ENCODE measurements around the gene MRPL1.
A peak's percentile ranks its signal among the peaks of the same experiment; 100 is the strongest.

MRPL1 gene

DNA sequence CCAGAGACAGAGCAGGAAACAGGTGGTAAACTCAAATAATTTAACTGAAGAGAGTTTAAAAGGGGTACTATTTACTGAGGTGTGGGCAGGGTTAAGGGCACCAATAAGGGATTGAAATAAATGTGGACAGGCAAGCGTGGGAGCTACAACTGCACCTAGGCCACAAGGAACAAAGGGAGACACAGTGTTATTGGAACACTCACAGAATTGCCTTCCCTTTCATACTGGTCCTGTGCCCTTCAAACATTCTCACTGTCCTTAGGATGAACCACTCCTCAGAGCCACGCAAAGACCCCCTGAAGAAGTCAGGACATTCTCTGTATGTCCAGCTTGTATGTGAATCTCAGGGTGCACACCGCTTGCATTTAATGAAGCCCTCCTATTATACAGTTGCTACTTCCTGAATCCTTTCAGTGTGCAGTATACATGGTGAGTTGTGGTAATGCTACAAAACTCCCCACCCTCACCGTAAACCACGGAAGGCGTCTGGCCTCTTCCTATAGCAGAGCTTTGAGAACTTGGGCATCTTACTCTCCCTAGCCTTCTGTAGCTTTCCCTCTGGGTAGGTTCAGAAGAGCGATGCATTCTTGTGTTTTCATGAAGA lies 9.6 kb upstream of the MRPL1 start:
- DNase-seq = no peak

DNA sequence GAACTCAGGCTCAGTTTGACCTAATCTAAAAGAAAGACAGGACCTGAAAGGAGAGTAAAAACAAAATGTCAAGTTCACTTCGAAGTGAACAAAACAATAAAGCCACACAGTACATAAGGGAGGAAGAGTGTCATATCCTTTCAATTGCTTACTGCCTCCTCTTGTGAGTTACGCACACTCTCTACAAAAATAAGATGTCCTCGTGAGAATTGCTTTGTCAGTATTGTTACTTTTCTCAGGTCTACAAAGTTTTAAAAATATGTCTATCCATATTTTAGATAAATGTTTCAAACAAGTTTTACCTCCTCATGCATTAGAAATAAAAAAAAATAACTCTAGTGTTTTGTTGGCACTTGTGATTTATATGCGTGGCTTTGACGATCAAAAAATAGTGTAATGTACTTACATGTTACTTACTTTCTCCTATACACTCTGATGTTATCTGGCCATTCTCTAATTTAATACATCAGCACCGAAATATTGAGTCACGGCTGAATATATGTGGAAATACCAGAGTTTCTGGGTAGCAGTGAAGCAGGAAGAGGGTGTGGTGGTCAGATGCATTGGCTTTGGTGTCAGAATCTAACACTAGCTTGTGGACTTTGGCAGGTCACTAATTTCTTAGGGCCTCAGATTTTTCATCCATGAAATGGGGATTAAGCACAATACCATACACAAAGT lies 8.1 kb upstream of the MRPL1 start:
- DNase-seq = no peak

DNA sequence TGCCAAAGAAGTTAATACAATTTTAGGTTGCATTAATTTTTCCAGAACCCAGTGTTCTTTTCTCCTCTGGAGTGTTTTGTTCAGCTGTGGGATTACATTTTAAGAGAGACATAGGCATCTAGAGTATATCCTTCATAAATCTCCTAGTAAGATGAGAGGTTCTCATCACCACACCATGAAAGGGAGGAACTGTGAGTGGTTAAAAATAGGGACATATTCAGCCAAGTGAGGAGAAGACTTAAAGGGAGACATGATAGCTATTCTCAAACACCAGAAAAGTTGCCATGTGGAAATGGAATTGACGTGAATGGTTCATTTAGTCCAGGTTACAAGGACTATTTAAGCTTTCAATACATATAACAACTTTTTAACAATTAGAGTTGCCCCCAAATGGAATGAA lies 6.5 kb upstream of the MRPL1 start:
- no peak for DNase-seq

DNA sequence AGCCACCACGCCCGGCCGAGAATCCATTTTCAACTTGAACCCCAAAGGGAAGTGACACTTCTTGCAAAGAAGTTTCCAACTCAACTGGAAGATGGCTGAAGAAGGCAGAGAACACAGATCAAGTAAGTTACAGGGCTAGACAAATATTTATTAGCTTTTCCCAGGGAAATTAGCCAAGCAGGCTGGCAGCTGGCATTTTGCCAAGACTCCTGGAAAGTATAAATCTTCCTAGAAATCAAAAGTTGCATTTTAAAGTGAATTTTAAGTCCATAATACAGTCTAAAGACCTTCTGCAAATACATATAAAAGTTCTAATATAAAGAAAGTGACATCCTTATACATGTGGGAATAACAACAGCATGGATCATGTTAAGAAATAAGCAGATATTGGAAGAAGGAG lies 3.4 kb upstream of the MRPL1 start:
- DNase-seq = no peak

DNA sequence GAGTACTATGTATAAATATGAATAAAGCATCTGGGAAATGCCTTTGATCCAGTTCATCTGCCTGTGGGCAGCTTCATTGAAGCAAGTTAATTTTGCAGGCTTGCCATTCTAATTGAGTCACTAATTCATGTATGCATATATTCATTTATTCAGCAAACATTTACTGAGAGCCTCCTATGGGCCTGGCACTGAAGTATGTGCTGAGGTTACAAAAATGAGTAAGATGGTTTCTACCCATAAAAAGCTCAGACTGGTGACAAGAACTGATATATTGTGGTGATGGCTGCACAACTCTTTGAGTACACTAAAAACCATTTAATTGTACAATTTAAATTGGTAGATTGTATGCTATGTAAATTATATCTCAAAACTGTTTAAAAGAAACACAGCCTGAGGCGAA lies 1.1 kb upstream of the MRPL1 start:
- DNase-seq = no peak

DNA sequence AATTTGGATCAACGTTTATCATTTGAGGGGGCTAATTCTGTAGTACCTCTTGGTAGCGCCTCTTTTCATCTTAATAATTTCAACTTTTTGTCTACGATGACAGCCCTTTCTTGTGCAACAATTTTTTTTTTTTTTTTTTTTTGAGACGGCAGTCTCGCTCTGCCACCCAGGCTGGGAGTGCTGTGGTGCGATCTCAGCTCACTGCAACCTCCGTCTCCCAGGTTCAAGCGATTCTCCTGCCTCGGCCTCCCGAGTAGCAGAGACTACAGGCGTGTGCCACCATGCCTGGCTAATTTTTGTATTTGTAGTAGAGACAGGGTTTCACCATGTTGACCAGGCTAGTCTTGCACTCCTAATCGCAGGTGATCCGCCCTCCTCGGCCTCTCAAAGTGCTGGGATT lies 711 bp downstream of the MRPL1 start:
- DNase-seq = peak in 1 of 2 experiments; percentile 23

DNA sequence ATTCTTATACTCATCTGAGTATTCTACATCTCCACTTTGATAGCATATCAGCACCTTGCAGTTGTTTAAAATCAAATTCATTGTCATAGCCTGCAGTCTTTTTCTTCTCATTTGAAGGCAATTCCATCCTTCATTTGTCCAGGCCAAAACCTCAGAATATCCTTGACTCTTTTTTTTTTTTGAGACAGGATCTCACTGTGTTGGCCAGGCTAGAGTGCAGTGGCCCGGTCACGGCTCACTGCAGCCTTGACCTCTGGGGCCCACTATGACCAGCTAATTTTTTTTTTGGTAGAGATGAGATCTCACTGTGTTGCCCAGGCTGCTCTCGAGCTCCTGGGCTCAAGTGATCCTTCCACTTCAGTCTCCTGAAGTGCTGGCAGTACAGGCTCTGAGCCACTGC lies 2.6 kb downstream of the MRPL1 start:
- DNase-seq = no peak

DNA sequence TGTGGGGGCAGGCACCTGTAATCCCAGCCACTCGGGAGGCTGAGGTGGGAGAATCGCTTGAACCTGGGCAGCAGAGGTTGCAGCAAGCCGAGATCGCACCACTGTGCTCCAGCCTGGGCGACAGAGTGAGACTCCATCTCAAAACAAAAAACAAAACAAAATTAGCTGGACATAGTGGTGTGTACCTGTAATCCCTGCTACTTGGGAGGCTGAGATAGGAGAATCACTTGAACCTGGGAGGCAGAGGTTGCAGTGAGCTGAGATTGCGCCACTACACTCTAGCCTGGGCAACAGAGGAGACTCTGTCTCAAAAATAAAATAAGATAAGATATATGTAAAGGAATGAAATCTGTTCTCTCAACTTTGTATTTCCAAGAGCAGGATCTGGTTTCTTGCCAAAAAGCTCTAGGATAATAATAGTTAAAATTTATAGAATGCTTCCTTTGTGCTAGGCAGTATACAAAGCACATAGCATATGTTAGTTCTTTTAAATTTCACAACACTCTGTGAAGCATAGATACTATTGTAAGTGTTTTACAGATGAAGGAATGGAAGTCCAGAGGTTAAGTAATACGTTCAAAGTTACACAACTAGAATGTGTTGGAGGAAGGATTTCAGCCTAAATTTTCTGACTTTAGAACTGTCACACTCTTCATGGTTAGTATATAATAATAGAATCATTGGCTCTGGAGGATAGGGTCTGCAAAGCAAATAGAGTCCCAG lies 10.3 kb downstream of the MRPL1 start:
- DNase-seq = no peak

DNA sequence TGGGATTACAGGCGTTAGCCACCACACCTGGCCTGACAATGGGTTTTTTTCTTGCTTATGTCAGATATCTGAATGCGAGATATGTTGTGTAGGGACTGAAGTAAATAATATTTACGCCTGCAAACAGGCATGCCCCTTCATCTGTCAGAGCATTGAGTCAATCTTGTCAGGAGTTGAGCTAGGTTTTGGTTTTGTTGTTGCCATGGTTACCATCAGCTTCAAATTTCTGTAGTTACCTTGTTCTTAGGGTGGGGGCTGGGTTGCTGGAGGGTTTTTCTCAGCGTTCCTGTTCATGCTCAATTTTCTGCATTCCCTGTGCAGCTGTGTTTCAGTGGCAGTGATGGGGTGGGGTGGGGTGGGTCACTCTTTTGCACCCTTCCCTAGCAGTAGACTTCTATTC lies 14.5 kb downstream of the MRPL1 start:
- no peak for DNase-seq

DNA sequence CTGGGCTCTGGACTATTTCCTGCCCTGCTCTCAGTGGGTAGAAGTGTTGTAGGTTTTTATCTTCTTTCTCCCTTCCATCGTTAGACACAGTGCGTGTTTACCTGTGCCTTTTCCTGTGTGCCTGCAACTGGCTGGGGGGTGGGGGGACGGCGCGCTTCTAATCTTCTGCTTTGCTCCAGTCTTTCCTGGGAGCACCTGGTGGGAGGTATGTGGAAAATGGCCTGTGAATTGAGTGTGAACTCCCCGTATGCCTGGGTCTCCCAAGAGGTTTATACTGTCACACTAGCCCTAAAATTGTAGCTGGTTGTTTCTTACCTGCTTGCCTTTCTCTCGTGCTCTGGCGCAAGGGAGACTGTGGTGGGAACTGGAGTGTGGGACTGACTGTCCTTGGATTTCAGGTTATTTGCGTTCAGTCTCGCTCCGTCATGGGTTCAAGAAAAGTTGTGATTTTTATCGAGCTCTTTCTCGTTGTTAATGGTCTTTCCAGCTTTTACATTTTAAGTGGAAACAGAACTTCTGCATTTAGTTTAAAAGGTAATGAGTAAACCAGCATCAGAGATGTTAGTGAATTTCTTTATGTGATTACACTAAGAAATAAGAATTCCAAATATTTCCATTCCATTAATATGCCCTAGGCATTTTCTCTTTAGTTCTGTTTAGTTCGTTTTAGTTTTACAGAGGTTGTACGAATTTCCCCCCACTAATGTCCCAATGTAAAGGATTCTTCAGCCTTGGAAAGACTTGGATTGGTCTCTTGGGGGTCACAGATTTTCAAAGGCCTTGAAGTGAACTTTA lies 15.3 kb downstream of the MRPL1 start:
- DNase-seq = no peak

DNA sequence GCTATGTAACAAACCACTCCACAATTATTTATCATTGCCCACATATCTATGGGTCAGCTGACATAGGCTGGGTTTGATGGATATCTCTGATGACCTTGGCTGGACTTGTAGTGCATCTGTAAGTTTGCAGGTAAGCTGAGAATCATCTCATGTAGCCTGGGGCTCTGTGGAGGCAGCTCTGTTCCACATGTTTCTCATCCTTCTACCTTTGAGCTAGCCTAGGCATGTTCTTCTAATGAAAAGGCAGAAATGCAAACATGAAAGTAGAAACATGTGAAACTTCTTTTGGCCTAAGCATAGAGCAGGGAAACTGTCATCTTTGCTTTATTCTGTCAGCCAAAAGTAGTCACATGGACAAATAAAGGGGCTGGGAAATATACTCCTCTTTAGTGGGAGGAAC lies 18.2 kb downstream of the MRPL1 start:
- DNase-seq = no peak

DNA sequence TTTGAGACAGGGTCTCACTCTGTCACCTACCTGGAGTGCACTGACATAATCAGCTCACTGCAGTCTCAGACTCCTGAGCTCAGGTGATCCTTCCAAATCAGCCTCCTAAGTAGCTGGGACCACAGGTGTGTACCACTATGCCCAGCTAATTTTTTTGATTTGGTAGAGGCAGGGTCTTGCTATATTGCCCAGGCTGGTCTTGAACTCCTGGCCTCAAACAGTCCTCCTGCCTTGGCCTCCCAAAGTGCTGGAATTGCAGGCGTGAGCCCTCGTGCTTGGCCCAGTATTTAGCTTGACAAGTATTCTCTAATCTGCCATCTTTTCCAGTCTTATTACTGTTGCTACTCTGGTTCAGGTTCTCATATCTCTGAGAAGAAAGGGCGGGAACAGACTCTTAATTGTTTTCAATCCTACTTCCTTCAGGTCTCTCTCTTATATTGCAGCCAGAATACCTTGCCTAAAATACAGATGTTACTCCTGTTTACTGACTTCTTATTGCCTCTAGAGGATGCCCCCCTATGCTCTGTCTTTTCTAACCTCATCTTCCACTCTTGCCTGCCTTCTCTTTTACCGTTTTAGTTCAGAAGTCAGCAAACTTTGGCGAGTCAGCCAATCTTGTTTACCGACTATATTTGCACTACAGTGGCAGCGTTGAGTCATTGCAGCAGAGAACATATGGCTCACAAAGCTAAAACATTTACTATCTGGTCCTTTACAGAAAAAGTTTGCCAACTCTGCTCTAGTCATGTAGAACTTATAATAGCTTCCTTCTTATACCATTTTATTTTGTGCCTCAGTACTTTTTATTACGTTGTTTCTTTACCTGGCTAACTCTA lies 19.0 kb downstream of the MRPL1 start:
- no peak for DNase-seq

DNA sequence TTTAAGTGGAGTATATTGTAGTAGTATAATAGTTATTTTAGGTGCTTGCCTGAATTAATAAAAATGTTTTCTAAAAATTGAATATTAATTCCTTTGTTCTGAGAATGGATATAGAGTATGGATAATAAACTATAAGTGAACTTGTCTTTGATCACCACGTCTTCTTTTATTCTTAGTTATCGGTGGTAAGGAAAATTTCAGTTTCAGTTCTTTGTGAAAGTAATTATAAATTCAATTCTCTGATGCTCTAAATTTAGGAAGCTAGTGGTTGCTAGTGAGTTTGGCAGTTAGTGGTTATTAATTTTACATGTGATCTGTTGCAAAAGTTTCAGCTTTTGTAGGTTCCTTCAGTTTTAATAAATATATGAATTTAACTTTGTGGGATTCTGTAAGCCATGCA lies 30.8 kb downstream of the MRPL1 start:
- no peak for DNase-seq

DNA sequence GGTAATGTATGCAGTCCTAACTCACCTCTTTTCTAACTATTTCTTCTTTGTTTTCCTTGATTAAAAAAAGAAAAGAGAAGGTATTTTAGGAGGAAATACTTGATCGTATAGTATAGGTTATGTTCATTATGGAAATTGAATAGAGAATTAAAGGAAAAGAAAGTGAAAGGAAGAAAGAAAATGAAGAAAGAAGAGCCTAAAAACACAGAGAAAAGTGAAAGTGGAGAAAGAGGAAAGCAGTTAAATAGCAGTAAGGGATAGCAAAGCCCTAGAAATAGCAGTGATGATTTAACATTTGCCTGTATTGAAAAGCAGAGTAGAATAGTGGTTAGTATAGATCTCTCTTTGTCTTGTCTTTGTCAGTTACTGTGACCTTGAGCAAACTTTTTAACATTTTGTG lies 37.0 kb downstream of the MRPL1 start:
- DNase-seq = no peak

DNA sequence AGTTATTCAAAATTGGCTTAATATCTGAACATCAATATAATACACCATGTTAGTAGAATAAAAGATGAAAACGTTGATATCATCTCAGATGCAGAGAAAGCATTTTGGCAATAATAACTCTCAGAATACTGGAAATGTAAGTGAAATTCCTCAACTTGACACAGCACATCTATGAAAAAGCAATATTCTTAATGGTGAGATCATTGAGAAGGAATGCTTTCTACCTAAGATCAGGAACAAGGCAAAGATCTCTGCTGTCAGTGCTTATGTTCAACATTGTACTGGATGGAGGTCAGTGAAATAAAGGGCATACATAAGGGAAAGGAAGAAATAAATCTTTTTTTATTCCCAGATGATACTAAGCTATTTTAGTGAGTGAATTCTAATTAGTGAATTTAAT lies 40.6 kb downstream of the MRPL1 start:
- no peak for DNase-seq

DNA sequence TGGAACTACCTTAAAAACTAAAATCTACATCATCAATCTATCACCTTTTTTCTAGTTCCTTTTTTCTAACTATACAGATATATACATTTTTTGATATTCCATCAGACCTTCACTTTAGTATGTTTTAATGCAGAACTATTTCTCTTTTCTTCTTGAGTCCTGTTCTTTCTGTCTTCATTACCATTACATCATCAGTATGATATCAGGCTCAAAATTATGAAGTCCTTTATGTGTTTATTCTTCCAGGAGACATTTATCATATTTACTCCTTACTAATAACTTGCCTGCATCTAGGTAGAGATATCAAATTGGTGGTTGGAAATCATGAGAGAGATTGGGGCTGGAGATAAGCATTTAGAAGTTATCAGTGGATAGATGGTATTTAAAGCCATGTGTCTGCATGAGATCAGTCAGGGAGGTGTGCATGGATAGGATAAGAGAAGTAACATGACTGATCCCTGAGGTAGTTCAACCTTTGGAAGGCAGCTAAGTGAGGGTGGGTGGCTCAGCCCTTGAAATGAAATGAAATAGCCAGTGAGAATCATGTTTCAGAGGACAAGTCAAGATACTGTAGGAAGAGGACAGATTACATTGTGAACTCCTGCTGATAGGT lies 43.1 kb downstream of the MRPL1 start:
- DNase-seq = no peak

DNA sequence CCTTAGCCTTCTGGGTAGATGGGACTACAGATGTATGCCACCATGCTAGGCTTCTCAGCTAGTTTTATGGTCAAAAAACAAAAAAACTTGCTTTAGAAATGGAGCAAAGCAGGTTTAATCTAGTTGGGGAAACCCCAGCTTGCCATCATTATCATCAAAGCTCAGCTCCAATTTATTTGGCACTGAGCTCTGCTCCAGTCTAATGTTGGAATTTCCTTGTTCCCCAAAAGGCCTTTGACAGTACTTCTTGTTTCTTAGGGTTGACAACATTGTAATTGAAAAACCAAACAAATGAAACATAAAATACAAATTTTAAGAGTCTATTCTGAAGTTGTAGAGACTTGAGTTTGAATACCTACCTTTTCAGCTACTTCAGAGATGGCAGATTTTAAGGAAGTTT lies 48.0 kb downstream of the MRPL1 start:
- DNase-seq = no peak

DNA sequence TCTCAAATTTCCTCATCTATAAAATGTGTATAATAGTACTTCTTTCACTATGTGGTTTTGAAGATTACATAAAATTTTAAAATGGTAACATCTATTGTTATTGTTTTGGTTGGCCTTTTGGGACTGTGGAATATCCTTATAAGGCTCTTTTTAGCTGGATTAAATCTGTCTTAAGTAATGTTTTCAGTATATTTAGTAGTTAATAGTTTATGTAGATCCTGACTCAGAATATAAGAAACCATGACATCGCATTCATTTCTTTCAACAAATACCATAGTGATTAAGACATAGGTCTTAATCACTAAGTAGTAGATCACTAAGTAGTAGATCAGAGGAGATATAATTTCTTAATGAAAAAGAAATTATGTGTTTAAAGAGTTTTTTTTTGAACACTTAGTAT lies 48.5 kb downstream of the MRPL1 start:
- no peak for DNase-seq

DNA sequence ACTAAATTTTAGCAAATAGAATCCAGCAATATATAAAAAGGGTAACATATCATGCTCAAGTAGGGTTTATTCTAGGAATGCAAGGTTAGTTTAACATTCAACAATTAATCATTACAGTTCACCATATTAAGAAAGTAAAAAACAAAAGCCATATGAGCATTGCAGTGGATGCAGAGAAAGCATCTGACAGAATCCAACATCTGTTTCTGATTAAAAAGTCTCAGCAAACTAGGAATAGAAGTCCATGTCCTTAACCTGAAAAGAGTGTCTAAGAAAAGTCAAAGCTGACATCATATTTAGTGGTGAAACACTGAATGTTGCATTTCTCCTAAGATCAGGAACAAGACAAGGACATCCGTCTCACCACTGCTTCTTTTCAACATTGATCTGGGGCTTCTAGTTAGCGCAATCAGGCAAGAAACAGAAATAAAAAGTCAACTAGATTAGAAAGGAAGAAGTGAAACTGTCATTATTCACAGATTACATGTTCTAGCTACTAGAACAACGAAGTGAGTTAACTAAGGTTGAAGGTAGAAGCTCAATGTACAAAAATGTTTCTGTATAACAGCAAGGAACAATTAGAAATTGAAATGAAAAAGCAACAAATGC lies 49.3 kb downstream of the MRPL1 start:
- DNase-seq = no peak

DNA sequence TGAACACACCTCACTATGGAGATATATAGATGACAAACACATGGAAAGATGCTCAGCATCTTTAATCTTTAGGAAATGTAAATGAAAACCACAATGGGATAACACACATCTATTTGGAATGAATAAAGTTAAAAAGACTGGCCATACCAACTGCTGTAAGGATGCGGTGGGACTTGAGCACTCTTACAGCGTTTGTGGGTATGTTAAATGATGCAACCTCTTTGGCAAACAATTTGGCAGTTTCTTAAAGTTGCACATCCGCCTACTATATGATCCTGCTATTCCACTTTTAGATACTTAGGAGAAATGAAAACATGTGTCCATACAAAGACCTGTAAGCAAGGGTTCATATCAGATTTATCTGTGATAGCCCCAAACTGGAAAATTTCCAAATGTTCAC lies 50.7 kb downstream of the MRPL1 start:
- DNase-seq = no peak

DNA sequence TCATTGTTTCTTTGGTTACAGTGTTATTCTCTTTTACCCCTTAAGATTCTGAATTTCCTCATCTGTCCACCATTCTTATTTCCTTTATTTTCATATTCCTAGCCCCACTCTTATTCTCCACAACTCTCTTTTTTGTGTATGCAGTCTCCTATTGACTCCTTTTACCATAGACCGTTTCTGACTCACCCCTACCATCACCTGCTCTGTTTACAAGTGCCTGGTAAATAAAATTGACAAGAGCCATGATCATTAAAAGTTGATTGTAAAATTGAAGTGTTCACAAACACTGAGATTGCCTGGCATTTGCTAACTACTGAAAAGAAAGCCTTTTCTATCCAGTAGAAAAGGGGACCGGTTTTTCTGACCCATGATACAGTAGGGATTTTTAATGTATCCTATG lies 54.4 kb downstream of the MRPL1 start:
- DNase-seq = no peak

DNA sequence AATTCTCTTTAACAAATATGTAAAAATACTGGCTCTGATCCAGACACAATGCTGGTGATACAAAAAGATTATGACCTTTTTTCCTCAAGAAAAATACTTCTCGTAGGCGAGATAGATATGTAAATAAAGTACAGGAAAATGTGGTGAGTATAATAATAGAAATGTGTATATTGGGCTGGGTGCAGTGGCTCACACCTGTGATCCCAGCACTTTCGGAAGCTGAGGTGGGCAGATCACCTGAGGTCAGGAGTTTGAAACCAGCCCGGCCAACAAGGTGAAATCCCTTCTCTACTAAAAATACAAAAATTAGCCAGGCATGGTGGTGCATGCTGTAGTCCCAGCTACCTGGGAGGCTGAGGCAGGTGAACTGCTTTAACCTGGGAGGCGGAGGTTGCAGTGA lies 55.0 kb downstream of the MRPL1 start:
- DNase-seq = no peak

Data from NCI-H524 (cell line).